Gastrocnemius medialis (tissue), 4 donors: ENCODE results near the gene RAB38.

Experiments
- CTCF ChIP-seq, 5 experiments: fragments of 450-650 bp in 3 of 5; fragments of 200-600 bp in 2 of 5; sonication (generic) in 2 of 5; IDR thresholded peaks in 4 of 5; conservative IDR thresholded peaks in 1 of 5; 1 replicate in 4 of 5; 2 replicates in 1 of 5; pipeline ENCODE4 v1.5.1; 2016 to 2019; ENCODE audit warnings: antibody characterized with exemption in 5 of 5, mild to moderate bottlenecking in 3 of 5, moderate library complexity in 3 of 5
- POLR2A ChIP-seq, 2 donors: fragments of 450-650 bp; IDR thresholded peaks; one replicate each; pipeline ENCODE4 v1.6.1; 2017; ENCODE audit warnings: antibody characterized with exemption in 2 of 2, mild to moderate bottlenecking in 2 of 2, moderate library complexity in 2 of 2

- TF ChIP-seq POLR2A (IDR thresholded peaks at IDR 0.05) (no peak), CTCF (IDR thresholded peaks at IDR 0.05 in 4 of 5, conservative IDR thresholded peaks at IDR 0.05 in 1 of 5) (no peak)
Observed at GRCh38 chr11:88164320-88164719, 10.9 kb downstream of the RAB38 start.
